Neural progenitor cell (in vitro differentiated cells): ENCODE results near the gene ENTREP3. TPM values are rescaled to one million over a fixed set of nuclear protein-coding genes. Genes with fewer than 3 reads are reported as not detected.

Experiments
- DNase-seq: peaks from one replicate; pipeline ENCODE4 v3.0.0-alpha.2; 2016; ENCODE audit warnings: low spot score
- H2AFZ ChIP-seq: fragments of 200-600 bp; sonication (generic); replicated peaks from 2 replicates; pipeline ENCODE4 v1.6.1; 2016; ENCODE audit warnings: antibody characterized with exemption
- H3F3A ChIP-seq: fragments of 200-600 bp; sonication (generic); 2 replicates; pipeline ENCODE4 v1.6.1; 2016; ENCODE audit warnings: antibody characterized with exemption, low read depth
- H3K27ac ChIP-seq: fragments of 200-600 bp; sonication (generic); 2 replicates; pipeline ENCODE4 v1.5.1; 2016; ENCODE audit warnings: mild to moderate bottlenecking
- H3K27me3 ChIP-seq: fragments of 200-600 bp; sonication (generic); 2 replicates; pipeline ENCODE4 v1.6.1; 2016; ENCODE audit warnings: mild to moderate bottlenecking, moderate library complexity
- H3K36me3 ChIP-seq: fragments of 200-600 bp; sonication (generic); 2 replicates; pipeline ENCODE4 v1.5.1; 2016
- H3K4me1 ChIP-seq: fragments of 200-600 bp; sonication (generic); 2 replicates; pipeline ENCODE4 v1.6.1; 2016; ENCODE audit warnings: mixed run types
- H3K4me2 ChIP-seq: fragments of 200-600 bp; sonication (generic); 2 replicates; pipeline ENCODE4 v1.6.1; 2016
- H3K4me3 ChIP-seq: fragments of 200-600 bp; sonication (generic); 2 replicates; pipeline ENCODE4 v1.5.1; 2016
- H3K79me2 ChIP-seq: fragments of 200-600 bp; sonication (generic); 2 replicates; pipeline ENCODE4 v1.6.1; 2016; ENCODE audit warnings: low read depth
- H3K9ac ChIP-seq: fragments of 200-600 bp; sonication (generic); 2 replicates; pipeline ENCODE4 v1.6.1; 2016
- H3K9me3 ChIP-seq: fragments of 200-600 bp; sonication (generic); 2 replicates; pipeline ENCODE4 v1.5.1; 2016; ENCODE audit warnings: low read depth
- H4K20me1 ChIP-seq: fragments of 200-600 bp; sonication (generic); 2 replicates; pipeline ENCODE4 v1.6.1; 2016; ENCODE audit warnings: low read depth
- H3K27ac Mint-ChIP-seq: 3 replicates; pipeline ENCODE4 v1.8.0; 2021; ENCODE audit warnings: mixed read lengths
- H3K27me3 Mint-ChIP-seq: 2 replicates; pipeline ENCODE4 v1.8.0; 2022; ENCODE audit warnings: low read depth, mild to moderate bottlenecking, inconsistent platforms, moderate library complexity, mixed read lengths; ENCODE audit not compliant: insufficient read depth
- H3K36me3 Mint-ChIP-seq: 3 replicates; pipeline ENCODE4 v1.8.0; 2021; ENCODE audit warnings: mixed read lengths
- H3K4me1 Mint-ChIP-seq: 3 replicates; pipeline ENCODE4 v1.8.0; 2021; ENCODE audit warnings: mixed read lengths
- H3K4me3 Mint-ChIP-seq: 3 replicates; pipeline ENCODE4 v1.8.0; 2021; ENCODE audit warnings: mild to moderate bottlenecking, moderate library complexity, mixed read lengths
- H3K9me3 Mint-ChIP-seq: 3 replicates; pipeline ENCODE4 v1.8.0; 2020; ENCODE audit warnings: mixed read lengths
- EZH2 ChIP-seq: fragments of 200-600 bp; sonication (generic); IDR thresholded peaks from 2 replicates; pipeline ENCODE4 v1.6.1; 2017; ENCODE audit warnings: antibody characterized with exemption, mild to moderate bottlenecking, moderate library complexity
- EZH2phosphoT487 ChIP-seq: fragments of 200-600 bp; sonication (generic); IDR thresholded peaks from 2 replicates; pipeline ENCODE4 v1.6.1; 2017; ENCODE audit warnings: antibody characterized with exemption
- total RNA-seq: library from RNA; depleted of rRNA; stranded (reverse); fragments of >200 nt; gene quantifications from 2 replicates; pipeline ENCODE4 v1.2.3, GENCODE V29; 2015; ENCODE audit warnings: low replicate concordance
- TF ChIP-seq, protein P1 (sequence below): fragments of 200-600 bp; sonication (generic); IDR thresholded peaks from 2 replicates; pipeline ENCODE4 v1.5.1; 2017; ENCODE audit warnings: antibody characterized with exemption, mild to moderate bottlenecking

The ENTREP3 gene
- total RNA-seq, 1 donor from 2014 or later = 4.8 TPM

GRCh38 chr1:155207806-155208540, 47.3 kb downstream of the ENTREP3 start, which contains the start of gene THBS3:
THBS3 (minus strand) TSS chr1:155207897; CDS start chr1:155207876, 21 bp downstream.
- Histone ChIP-seq H3K4me2 (peak within 1 kb of the TSS; percentile 96), H3K9me3 (no peaks in the 10 kb centered on the region), H3K27ac (peak within 1 kb of the TSS; percentile 92), H3K27me3 (no peaks in the 10 kb centered on the region), H4K20me1 (peaks cover 19% of the 10 kb centered on the region), H3K9ac (peak within 1 kb of the TSS; percentile 64), H3K4me3 (peak within 1 kb of the TSS; percentile 86), H3F3A (peaks cover 72% of the 10 kb centered on the region), H3K4me1 (peaks cover 24% of the 10 kb centered on the region), H2AFZ (peak within 1 kb of the TSS; percentile 77), H3K36me3 (no peaks in the 10 kb centered on the region), H3K79me2 (peaks cover 8% of the 10 kb centered on the region)
- TF ChIP-seq EZH2phosphoT487 (no peak), EZH2 (no peak)
- TF ChIP-seq, protein P1, sequence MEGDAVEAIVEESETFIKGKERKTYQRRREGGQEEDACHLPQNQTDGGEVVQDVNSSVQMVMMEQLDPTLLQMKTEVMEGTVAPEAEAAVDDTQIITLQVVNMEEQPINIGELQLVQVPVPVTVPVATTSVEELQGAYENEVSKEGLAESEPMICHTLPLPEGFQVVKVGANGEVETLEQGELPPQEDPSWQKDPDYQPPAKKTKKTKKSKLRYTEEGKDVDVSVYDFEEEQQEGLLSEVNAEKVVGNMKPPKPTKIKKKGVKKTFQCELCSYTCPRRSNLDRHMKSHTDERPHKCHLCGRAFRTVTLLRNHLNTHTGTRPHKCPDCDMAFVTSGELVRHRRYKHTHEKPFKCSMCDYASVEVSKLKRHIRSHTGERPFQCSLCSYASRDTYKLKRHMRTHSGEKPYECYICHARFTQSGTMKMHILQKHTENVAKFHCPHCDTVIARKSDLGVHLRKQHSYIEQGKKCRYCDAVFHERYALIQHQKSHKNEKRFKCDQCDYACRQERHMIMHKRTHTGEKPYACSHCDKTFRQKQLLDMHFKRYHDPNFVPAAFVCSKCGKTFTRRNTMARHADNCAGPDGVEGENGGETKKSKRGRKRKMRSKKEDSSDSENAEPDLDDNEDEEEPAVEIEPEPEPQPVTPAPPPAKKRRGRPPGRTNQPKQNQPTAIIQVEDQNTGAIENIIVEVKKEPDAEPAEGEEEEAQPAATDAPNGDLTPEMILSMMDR = no peak
- Mint-ChIP-seq H3K27me3 (peaks cover 34% of the 10 kb centered on the region), H3K9me3 (no peaks in the 10 kb centered on the region), H3K36me3 (peaks cover 7% of the 10 kb centered on the region), H3K4me1 (peaks cover 43% of the 10 kb centered on the region), H3K4me3 (peak within 1 kb of the TSS; percentile 88), H3K27ac (peak within 1 kb of the TSS; percentile 97)
- DNase-seq = peak; percentile 85

DNA sequence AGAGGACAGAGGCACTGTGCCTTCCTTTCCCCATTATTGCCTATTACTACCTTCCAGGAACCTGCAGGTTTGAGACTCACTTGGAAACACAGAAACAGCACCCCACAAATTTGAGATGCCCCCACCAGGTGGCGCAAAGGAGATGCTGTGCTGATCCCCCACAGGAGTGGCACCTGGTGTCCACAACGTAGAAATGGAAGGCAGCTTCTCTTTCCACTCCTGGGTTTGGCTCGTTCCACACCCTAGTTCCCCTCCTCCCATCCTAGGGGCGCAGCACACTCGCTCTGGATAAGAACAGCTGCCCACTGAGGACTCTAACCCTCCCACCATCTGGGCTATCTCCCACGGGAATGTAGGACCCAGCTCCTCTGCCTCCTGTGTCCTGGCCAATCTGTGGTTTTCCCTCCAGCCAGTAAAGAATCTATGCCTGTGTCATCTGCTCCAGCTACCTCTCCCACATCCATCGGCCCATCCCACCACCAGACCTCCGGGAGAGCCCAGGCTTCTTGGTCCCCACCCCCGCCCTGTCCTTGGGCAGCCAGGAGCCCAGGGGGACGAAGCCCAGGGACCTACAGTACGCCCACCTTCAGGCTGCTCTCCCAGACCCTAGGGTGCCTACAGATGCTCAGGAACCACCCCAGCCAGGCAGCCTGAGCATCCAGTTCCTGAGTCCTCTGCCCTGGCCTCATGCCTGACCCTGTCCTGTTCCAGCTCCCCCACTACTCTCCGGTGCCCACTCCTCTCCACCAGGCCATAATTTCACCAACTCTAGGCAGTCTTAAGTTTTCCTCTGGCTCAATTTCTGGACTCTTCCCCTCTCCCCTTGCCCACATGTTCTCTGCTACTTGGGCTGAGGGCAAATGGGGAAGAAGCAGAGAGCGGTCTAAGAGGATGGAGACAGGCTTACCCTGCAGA, 48.1 kb downstream of the ENTREP3 start:
- Histone ChIP-seq H3F3A (peaks cover 78% of the 10 kb centered on the region), H3K27me3 (no peaks in the 10 kb centered on the region), H3K4me2 (peak overlapping the region; percentile 96), H3K9ac (peak overlapping the region; percentile 64), H3K4me3 (peak overlapping the region; percentile 86), H2AFZ (no peak overlapping the region), H3K4me1 (peaks cover 24% of the 10 kb centered on the region), H3K27ac (peak overlapping the region; percentile 92), H3K9me3 (no peaks in the 10 kb centered on the region), H3K79me2 (peaks cover 8% of the 10 kb centered on the region), H3K36me3 (no peaks in the 10 kb centered on the region), H4K20me1 (peaks cover 23% of the 10 kb centered on the region)
- TF ChIP-seq EZH2phosphoT487 = no peak
- no peak for TF ChIP-seq EZH2
- TF ChIP-seq, protein P1 = peak; percentile 80
- Mint-ChIP-seq H3K36me3 (peaks cover 11% of the 10 kb centered on the region), H3K27ac (peak overlapping the region; percentile 97), H3K4me3 (peak overlapping the region; percentile 88), H3K4me1 (peaks cover 47% of the 10 kb centered on the region), H3K27me3 (peaks cover 38% of the 10 kb centered on the region), H3K9me3 (no peaks in the 10 kb centered on the region)
- peak; percentile 84 for DNase-seq

DNA sequence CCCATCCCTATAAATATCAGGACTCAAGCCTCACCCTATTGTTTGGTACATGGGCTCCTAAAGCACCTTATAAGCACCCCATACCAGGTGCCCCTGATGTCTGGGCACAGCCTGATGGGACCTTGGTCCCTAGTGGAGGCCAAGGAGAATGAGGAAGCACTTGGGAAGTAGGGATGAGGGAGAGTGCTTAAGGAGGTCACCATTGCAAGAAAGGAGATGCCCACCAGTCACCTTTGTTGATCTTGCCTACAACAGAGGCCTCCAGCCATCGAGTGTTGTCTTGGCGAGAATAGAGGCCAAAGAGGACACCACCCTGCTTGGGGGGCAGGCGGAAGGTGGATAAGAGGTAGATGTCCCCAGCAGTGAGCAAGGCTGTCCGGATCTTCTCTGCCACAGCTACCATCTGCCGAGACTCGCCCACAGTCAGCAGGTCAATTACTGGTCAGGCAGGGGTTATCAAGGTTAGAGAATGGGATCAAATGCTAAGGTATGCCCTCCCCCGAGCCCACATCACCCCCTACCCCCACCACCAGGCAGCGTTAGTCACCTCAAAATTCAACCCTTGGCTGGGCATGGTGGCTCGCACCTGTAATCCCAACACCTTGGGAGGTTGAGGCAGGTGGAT, 49.2 kb downstream of the ENTREP3 start:
- Mint-ChIP-seq H3K4me1 (peaks cover 51% of the 10 kb centered on the region), H3K27ac (peak overlapping the region; percentile 17)
- H3K27ac ChIP-seq = no peak overlapping the region

More for the DNA sequence above, 49.2 kb downstream of the ENTREP3 start:
- Histone ChIP-seq H3K79me2 (peaks cover 8% of the 10 kb centered on the region), H3K9me3 (no peaks in the 10 kb centered on the region), H2AFZ (no peak overlapping the region), H3K36me3 (no peaks in the 10 kb centered on the region), H3K4me1 (peaks cover 24% of the 10 kb centered on the region), H4K20me1 (peaks cover 32% of the 10 kb centered on the region), H3K27me3 (no peaks in the 10 kb centered on the region), H3K9ac (no peak overlapping the region), H3K4me3 (peak overlapping the region; percentile 86), H3F3A (peaks cover 85% of the 10 kb centered on the region), H3K4me2 (peak overlapping the region; percentile 96)
- Mint-ChIP-seq H3K36me3 (peaks cover 18% of the 10 kb centered on the region), H3K27me3 (peaks cover 41% of the 10 kb centered on the region), H3K9me3 (no peaks in the 10 kb centered on the region), H3K4me3 (peak overlapping the region; percentile 88)
- TF ChIP-seq EZH2 = no peak
- TF ChIP-seq, protein P1 = no peak
- TF ChIP-seq EZH2phosphoT487 = no peak
- DNase-seq = no peak
